ENCODE data around the gene DRC1. TPM values are rescaled to one million over a fixed set of nuclear protein-coding genes. Genes with fewer than 3 reads are reported as not detected.

The DRC1 gene
- total RNA-seq, 1 experiment from 2014 or later, result not detected

GRCh38 chr2:26423750-26424149 is 22.0 kb downstream of the DRC1 start:
- no peak for TF ChIP-seq CTCF (conservative IDR thresholded peaks at IDR 0.05)
- WGBS (ENCODE audit: extremely low coverage, insufficient read length, low lambda C conversion rate), result no CpG with 5 or more reads among the region's 9 CpGs

More at GRCh38 chr2:26423750-26424149, 22.0 kb downstream of the DRC1 start:
- H3K23ac ChIP-seq (ENCODE audit: insufficient read length, low read depth, low read length), result no peak overlapping the region
- H3K27ac ChIP-seq (ENCODE audit: insufficient read length, low read depth, low read length), result no peak overlapping the region
- no peak overlapping the region for H2BK12ac ChIP-seq (ENCODE audit: insufficient read length, low read depth, low read length)
- no peak overlapping the region for H2BK120ac ChIP-seq (ENCODE audit: low read depth, low read length, poor library complexity, severe bottlenecking)
- H3K14ac ChIP-seq (ENCODE audit: insufficient read depth, low read length), result no peak overlapping the region
- H3K27me3 Mint-ChIP-seq (ENCODE audit: low read depth), result peaks cover 3% of the 10 kb centered on the region
- H3K27ac Mint-ChIP-seq, result no peak overlapping the region
- H3K9me3 ChIP-seq (ENCODE audit: control insufficient read depth, low read depth, low read length), result no peaks in the 10 kb centered on the region
- H3K18ac ChIP-seq (ENCODE audit: insufficient read length, low read depth, low read length), result no peak overlapping the region
- H3K36me3 Mint-ChIP-seq (ENCODE audit: insufficient read depth in 1 of 3, low read depth in 3 of 3), result no peaks in the 10 kb centered on the region
- peaks cover 10 to 13% of the 10 kb centered on the region in 2 experiments for H3K4me1 Mint-ChIP-seq
- H4K20me1 ChIP-seq (ENCODE audit: control insufficient read depth, insufficient read depth, insufficient read length), result no peaks in the 10 kb centered on the region
- no peak overlapping the region for H3T11ph ChIP-seq (ENCODE audit: low read length)
- no peak overlapping the region for H2BK5ac ChIP-seq (ENCODE audit: insufficient read length, low read length)
- H3K79me2 ChIP-seq (ENCODE audit: insufficient read depth, low read length), result no peaks in the 10 kb centered on the region
- no peak overlapping the region for H4K91ac ChIP-seq (ENCODE audit: insufficient read length, low read depth, low read length)
- H2BK15ac ChIP-seq (ENCODE audit: low read depth, low read length), result no peak overlapping the region
- no peak overlapping the region for H3K56ac ChIP-seq (ENCODE audit: insufficient read length, low read depth, low read length)
- no peak overlapping the region for H4K8ac ChIP-seq (replicated peaks; ENCODE audit: insufficient read length, low read depth, low read length)
- H3K79me1 ChIP-seq (ENCODE audit: insufficient read depth, low read depth, low read length, poor library complexity, severe bottlenecking), result no peaks in the 10 kb centered on the region
- H3K4me2 ChIP-seq (ENCODE audit: insufficient read depth, insufficient read length, low read length), result no peak overlapping the region
- no peak overlapping the region for H4K5ac ChIP-seq (ENCODE audit: insufficient read length, low read depth, low read length)
- H2BK20ac ChIP-seq (ENCODE audit: low read depth, low read length, poor library complexity, severe bottlenecking), result no peak overlapping the region
- no peak overlapping the region for H2AFZ ChIP-seq (ENCODE audit: low read length)
- peaks cover 3% of the 10 kb centered on the region for H3K4me1 ChIP-seq (ENCODE audit: insufficient read depth, low read length)
- no peak overlapping the region for H3K4ac ChIP-seq (ENCODE audit: low read depth, low read length)
- H3K9ac ChIP-seq (ENCODE audit: extremely low read depth, insufficient read length, low read length), result no peak overlapping the region
- H3K9me3 Mint-ChIP-seq, result no peaks in the 10 kb centered on the region
- no peak for DNase-seq
- no peak overlapping the region for H2AK5ac ChIP-seq (ENCODE audit: insufficient read length, low read length)
- no peaks in the 10 kb centered on the region for H3K27me3 ChIP-seq (ENCODE audit: insufficient read depth, low read length)
- H3K4me3 Mint-ChIP-seq, result no peak overlapping the region
- H3K23me2 ChIP-seq (ENCODE audit: insufficient read length, low read depth, low read length, poor library complexity, severe bottlenecking), result no peaks in the 10 kb centered on the region
